Neuronal stem cell (in vitro differentiated cells): ENCODE measurements around the gene ESPN.

Source experiments
- DNase-seq: peaks from one replicate; pipeline ENCODE4 v3.0.0-alpha.2; 2013; ENCODE audit warnings: low spot score
- H2AFZ ChIP-seq: one replicate; pipeline ENCODE4 v1.6.1; 2013; ENCODE audit warnings: mild to moderate bottlenecking, low read length, inconsistent platforms
- H2AK5ac ChIP-seq: 2 replicates; pipeline ENCODE4 v1.6.1; 2013; ENCODE audit warnings: low read depth, mild to moderate bottlenecking, inconsistent platforms, low read length, moderate library complexity, mixed read lengths
- H2BK120ac ChIP-seq: 2 replicates; pipeline ENCODE4 v1.6.1; 2013; ENCODE audit warnings: low read depth, mild to moderate bottlenecking, inconsistent platforms, low read length, moderate library complexity, mixed read lengths
- H2BK12ac ChIP-seq: one replicate; pipeline ENCODE4 v1.6.1; 2013; ENCODE audit warnings: low read length, inconsistent platforms
- H2BK15ac ChIP-seq: 2 replicates; pipeline ENCODE4 v1.6.1; 2013; ENCODE audit warnings: mild to moderate bottlenecking, low read length, inconsistent platforms, mixed read lengths
- H2BK5ac ChIP-seq: one replicate; pipeline ENCODE4 v1.6.1; 2013; ENCODE audit warnings: inconsistent platforms, mild to moderate bottlenecking, low read length, moderate library complexity
- H3K14ac ChIP-seq: one replicate; pipeline ENCODE4 v1.6.1; 2013; ENCODE audit warnings: low read length, inconsistent platforms
- H3K18ac ChIP-seq: 2 replicates; pipeline ENCODE4 v1.6.1; 2013; ENCODE audit warnings: low read length, inconsistent platforms
- H3K23ac ChIP-seq: 2 replicates; pipeline ENCODE4 v1.6.1; 2013; ENCODE audit warnings: low read depth, mild to moderate bottlenecking, mixed read lengths, low read length, inconsistent platforms; ENCODE audit not compliant: poor library complexity
- H3K27ac ChIP-seq: replicated peaks from 3 replicates; pipeline ENCODE4 v1.5.1; 2013; ENCODE audit warnings: low read length, inconsistent platforms
- H3K27me3 ChIP-seq, 3 experiments: 2 replicates each; pipeline ENCODE4 v1.6.1; 2013; ENCODE audit warnings: low read length in 3 of 3, mild to moderate bottlenecking in 2 of 3, inconsistent platforms in 1 of 3, low read depth in 1 of 3, mixed read lengths in 1 of 3, moderate library complexity in 1 of 3; ENCODE audit not compliant: control insufficient read depth in 3 of 3, insufficient read depth in 3 of 3
- H3K36me3 ChIP-seq, 2 donors: replicated peaks in 1 of 2; 2 replicates each; pipeline ENCODE4 v1.6.1; 2013; ENCODE audit warnings: low read length in 2 of 2; ENCODE audit not compliant: control insufficient read depth in 2 of 2, insufficient read depth in 2 of 2
- H3K4ac ChIP-seq: 2 replicates; pipeline ENCODE4 v1.6.1; 2013; ENCODE audit warnings: inconsistent platforms, mild to moderate bottlenecking, low read length, moderate library complexity
- H3K4me1 ChIP-seq, 2 donors: 1 replicate in 1 of 2; 2 replicates in 1 of 2; pipeline ENCODE4 v1.6.1; 2013; ENCODE audit warnings: low read length in 2 of 2, low read depth in 1 of 2; ENCODE audit not compliant: control insufficient read depth in 2 of 2, insufficient read depth in 1 of 2
- H3K4me2 ChIP-seq: one replicate; pipeline ENCODE4 v1.6.1; 2013; ENCODE audit warnings: mild to moderate bottlenecking, low read length, inconsistent platforms; ENCODE audit not compliant: insufficient read depth, poor library complexity, severe bottlenecking
- H3K4me3 ChIP-seq, 2 donors: 2 replicates each; pipeline ENCODE4 v1.5.1; 2013; ENCODE audit warnings: low read length in 2 of 2, mild to moderate bottlenecking in 2 of 2, inconsistent platforms in 1 of 2, moderate library complexity in 1 of 2
- H3K79me1 ChIP-seq: one replicate; pipeline ENCODE4 v1.6.1; 2013; ENCODE audit warnings: low read depth, mild to moderate bottlenecking, inconsistent platforms, low read length, moderate library complexity
- H3K9ac ChIP-seq: one replicate; pipeline ENCODE4 v1.6.1; 2013; ENCODE audit warnings: mild to moderate bottlenecking, low read depth, low read length, inconsistent platforms; ENCODE audit not compliant: poor library complexity
- H3K9me3 ChIP-seq, 2 donors: replicated peaks in 1 of 2; 2 replicates each; pipeline versions ENCODE3 to v1.6.1; 2013; ENCODE audit warnings: low read length in 2 of 2, mild to moderate bottlenecking in 2 of 2, inconsistent platforms in 1 of 2, low read depth in 1 of 2, mixed read lengths in 1 of 2, moderate library complexity in 1 of 2; ENCODE audit not compliant: control insufficient read depth in 2 of 2, insufficient read depth in 1 of 2
- H4K8ac ChIP-seq: one replicate; pipeline ENCODE4 v1.6.1; 2013; ENCODE audit warnings: low read depth, mild to moderate bottlenecking, inconsistent platforms, low read length, moderate library complexity
- H4K91ac ChIP-seq: one replicate; pipeline ENCODE4 v1.6.1; 2013; ENCODE audit warnings: low read length, low read depth, mild to moderate bottlenecking, inconsistent platforms; ENCODE audit not compliant: poor library complexity
- WGBS, 2 donors: extraction: QIAGEN DNeasy Blood & Tissue Kit; methylation state at CpG; one replicate each; pipeline ENCODE4 v1.1.7; 2013; ENCODE audit warnings: missing lambda C conversion rate in 2 of 2, mixed read lengths in 1 of 2; ENCODE audit not compliant: insufficient read length in 2 of 2, insufficient replicate concordance in 1 of 2; ENCODE audit errors: extremely low coverage in 2 of 2; 5-methylcytosine and 5-hydroxymethylcytosine counted together

Gene ESPN

DNA sequence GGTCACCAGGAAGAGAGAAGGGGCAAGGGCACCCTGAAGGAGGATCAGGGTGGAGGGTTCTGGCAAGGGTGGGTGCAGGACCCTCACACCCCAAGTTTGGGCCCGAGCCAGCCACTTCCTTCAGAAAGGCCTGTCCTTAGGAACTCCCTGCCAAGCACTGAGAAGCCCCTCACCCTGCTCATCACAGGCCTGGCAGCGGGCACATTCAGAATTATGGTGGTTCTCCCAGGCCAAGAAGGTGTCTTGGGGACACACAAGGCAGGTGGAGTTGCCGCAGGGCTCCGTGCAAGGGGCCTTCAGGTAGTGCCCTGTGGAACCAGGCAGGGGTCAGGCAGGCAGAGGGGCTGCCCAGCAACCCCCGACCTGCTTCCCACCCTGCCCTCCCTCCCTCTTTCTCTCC, 40.3 kb downstream of the ESPN start:
- Histone ChIP-seq H3K18ac (peak overlapping the region; percentile 38), H3K9ac (no peak overlapping the region), H3K27ac (no peak overlapping the region), H3K9me3 (peaks cover 0 to 3% of the 10 kb centered on the region in 2 donors), H4K91ac (no peak overlapping the region), H3K14ac (no peak overlapping the region), H2AFZ (no peak overlapping the region), H2BK120ac (no peak overlapping the region), H3K27me3 (peaks cover 0 to 11% (median 0%) of the 10 kb centered on the region in 3 experiments), H3K36me3 (peaks cover 21 to 58% of the 10 kb centered on the region in 2 donors), H2BK12ac (no peak overlapping the region), H2BK5ac (no peak overlapping the region), H2BK15ac (no peak overlapping the region), H3K4me2 (no peak overlapping the region), H2AK5ac (no peak overlapping the region), H3K79me1 (peaks cover 3% of the 10 kb centered on the region), H3K4me1 (peaks cover 0 to 3% of the 10 kb centered on the region in 2 donors), H3K23ac (peak overlapping the region; percentile 85), H3K4me3 (no peak overlapping the region), H4K8ac (no peak overlapping the region), H3K4ac (no peak overlapping the region)
- DNase-seq, result no peak
- no CpG with 5 or more reads among the region's 5 CpGs for WGBS, 2 donors

DNA sequence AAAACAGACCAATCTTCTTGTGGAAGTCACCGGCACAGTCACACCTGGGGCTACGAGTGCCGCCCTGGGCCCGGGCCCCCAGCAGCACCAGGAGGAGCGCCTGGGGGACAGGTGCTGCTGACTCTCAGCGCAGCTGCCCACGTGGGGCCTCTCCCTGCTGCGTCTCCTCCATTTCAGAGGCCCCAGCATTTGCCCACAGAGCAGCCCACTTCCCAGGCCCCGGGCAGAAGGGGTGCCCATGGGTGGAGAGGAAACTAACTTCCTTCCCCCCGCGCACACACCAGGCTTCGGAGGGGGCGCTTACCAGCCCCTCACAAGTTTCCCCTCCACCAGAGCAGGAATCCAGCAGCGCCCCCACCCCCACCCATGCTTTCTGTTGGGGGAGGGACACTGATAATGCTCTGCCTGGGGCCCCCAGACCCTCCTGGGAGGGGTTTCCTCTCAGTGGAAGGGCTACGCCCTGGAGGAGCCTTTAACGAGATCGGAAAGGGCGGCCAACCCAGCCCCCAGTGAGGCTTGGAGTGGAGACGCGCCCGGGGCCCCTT, 41.0 kb downstream of the ESPN start:
- H3K4me3 ChIP-seq, result no peak overlapping the region
- H2BK12ac ChIP-seq, result no peak overlapping the region
- no peak overlapping the region for H4K8ac ChIP-seq
- no peak overlapping the region for H2BK120ac ChIP-seq
- peak overlapping the region; percentile 75 for H2AK5ac ChIP-seq
- H3K27ac ChIP-seq, result no peak overlapping the region
- no peak overlapping the region for H2BK15ac ChIP-seq
- peak overlapping the region; percentile 93 for H3K18ac ChIP-seq
- H3K9me3 ChIP-seq, result peaks cover 0 to 3% of the 10 kb centered on the region in 2 donors
- H3K14ac ChIP-seq, result peak overlapping the region; percentile 89
- H3K36me3 ChIP-seq, result peaks cover 27 to 64% of the 10 kb centered on the region in 2 donors
- no peak overlapping the region for H3K4me2 ChIP-seq
- H3K4ac ChIP-seq, result no peak overlapping the region
- no peak for DNase-seq
- no peak overlapping the region for H2BK5ac ChIP-seq
- H3K23ac ChIP-seq, result peak overlapping the region; percentile 85
- peaks cover 3% of the 10 kb centered on the region for H3K79me1 ChIP-seq
- WGBS, 2 donors, result no CpG with 5 or more reads among the region's 21 CpGs
- H3K27me3 ChIP-seq, result peaks cover 0 to 11% (median 0%) of the 10 kb centered on the region in 3 experiments
- no peak overlapping the region for H4K91ac ChIP-seq
- peaks cover 0 to 3% of the 10 kb centered on the region in 2 donors for H3K4me1 ChIP-seq
- H3K9ac ChIP-seq, result no peak overlapping the region
- no peak overlapping the region for H2AFZ ChIP-seq

DNA sequence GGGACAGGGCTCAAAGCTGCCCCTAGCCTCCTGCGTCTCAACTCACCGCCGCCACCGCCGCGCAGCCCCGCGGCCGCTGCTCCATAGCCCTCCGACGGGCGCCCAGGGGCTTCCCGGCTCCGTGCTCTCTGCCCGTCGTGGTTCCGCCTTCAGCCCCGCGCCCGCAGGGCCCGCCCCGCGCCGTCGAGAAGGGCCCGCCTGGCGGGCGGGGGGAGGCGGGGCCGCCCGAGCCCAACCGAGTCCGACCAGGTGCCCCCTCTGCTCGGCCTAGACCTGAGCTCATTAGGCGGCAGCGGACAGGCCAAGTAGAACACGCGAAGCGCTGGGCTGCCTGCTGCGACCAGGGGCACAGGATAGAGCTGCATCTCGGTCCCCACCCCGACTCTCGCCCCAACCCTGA, 41.4 kb downstream of the ESPN start, which contains the start of gene TNFRSF25:
Gene TNFRSF25, minus strand, starts transcription at position 151 of the 400 bp plus-strand sequence. Its CDS starts 66 bp downstream, at position 85.
- H3K79me1 ChIP-seq, result no peaks in the 10 kb centered on the region
- H4K8ac ChIP-seq, result no peak within 1 kb of the TSS
- H2BK12ac ChIP-seq, result no peak within 1 kb of the TSS
- H3K9ac ChIP-seq, result peak within 1 kb of the TSS; percentile 21
- peaks cover 27 to 64% of the 10 kb centered on the region in 2 donors for H3K36me3 ChIP-seq
- H3K4me3 ChIP-seq, result no peak within 1 kb of the TSS
- H3K4ac ChIP-seq, result no peak within 1 kb of the TSS
- peaks cover 0 to 3% of the 10 kb centered on the region in 2 donors for H3K4me1 ChIP-seq
- H3K27ac ChIP-seq, result no peak within 1 kb of the TSS
- H2BK5ac ChIP-seq, result peak within 1 kb of the TSS; percentile 24
- peak within 1 kb of the TSS; percentile 75 for H2AK5ac ChIP-seq
- peak within 1 kb of the TSS; percentile 93 for H3K18ac ChIP-seq
- H3K27me3 ChIP-seq, result peaks cover 0 to 11% (median 0%) of the 10 kb centered on the region in 3 experiments
- no peak for DNase-seq
- no peak within 1 kb of the TSS for H4K91ac ChIP-seq
- peak within 1 kb of the TSS; percentile 11 for H3K4me2 ChIP-seq
- H2AFZ ChIP-seq, result no peak within 1 kb of the TSS
- peak within 1 kb of the TSS; percentile 85 for H3K23ac ChIP-seq
- H3K9me3 ChIP-seq, result peaks cover 0 to 3% of the 10 kb centered on the region in 2 donors
- H3K14ac ChIP-seq, result peak within 1 kb of the TSS; percentile 89
- H2BK15ac ChIP-seq, result no peak within 1 kb of the TSS
- H2BK120ac ChIP-seq, result no peak within 1 kb of the TSS
- no CpG with 5 or more reads among the region's 43 CpGs for WGBS, 2 donors

DNA sequence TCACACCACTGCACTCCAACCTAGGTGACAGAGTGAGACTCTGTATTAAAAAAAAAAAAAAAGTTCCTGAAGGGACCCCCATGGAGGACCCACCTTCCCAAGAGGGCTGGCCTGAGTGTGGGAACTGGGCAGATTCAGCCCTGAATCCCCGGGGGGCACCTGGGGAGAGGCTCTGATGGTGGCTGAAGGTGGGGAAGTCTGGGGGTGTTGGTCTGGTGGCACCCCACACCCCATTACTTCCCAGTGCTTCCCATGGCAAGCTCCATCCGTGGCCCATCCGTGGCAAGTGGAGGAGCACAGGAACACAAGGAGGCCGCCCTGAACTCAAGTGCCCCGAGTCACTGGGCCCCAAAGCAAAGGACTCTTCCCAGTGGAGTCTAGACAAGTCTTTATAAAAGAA, 42.2 kb downstream of the ESPN start:
- H2BK120ac ChIP-seq, result no peak overlapping the region
- peak overlapping the region; percentile 38 for H3K14ac ChIP-seq
- no peak overlapping the region for H3K4me3 ChIP-seq
- no peak overlapping the region for H2BK15ac ChIP-seq
- H3K9ac ChIP-seq, result no peak overlapping the region
- no peak overlapping the region for H3K27ac ChIP-seq
- DNase-seq, result no peak
- no peak overlapping the region for H2AFZ ChIP-seq
- no peak overlapping the region for H3K4me2 ChIP-seq
- no peak overlapping the region for H2BK12ac ChIP-seq
- peaks cover 0 to 11% (median 0%) of the 10 kb centered on the region in 3 experiments for H3K27me3 ChIP-seq
- no peak overlapping the region for H3K18ac ChIP-seq
- peaks cover 0 to 3% of the 10 kb centered on the region in 2 donors for H3K4me1 ChIP-seq
- no peak overlapping the region for H4K8ac ChIP-seq
- no peak overlapping the region for H4K91ac ChIP-seq
- no peaks in the 10 kb centered on the region for H3K79me1 ChIP-seq
- no peak overlapping the region for H3K23ac ChIP-seq
- H3K36me3 ChIP-seq, result peaks cover 27 to 67% of the 10 kb centered on the region in 2 donors
- no peak overlapping the region for H2AK5ac ChIP-seq
- no CpG with 5 or more reads among the region's 5 CpGs for WGBS, 2 donors
- peak overlapping the region; percentile 24 for H2BK5ac ChIP-seq
- H3K4ac ChIP-seq, result no peak overlapping the region
- peaks cover 0 to 3% of the 10 kb centered on the region in 2 donors for H3K9me3 ChIP-seq
